Gastrocnemius medialis (tissue), 4 donors: Measurements from ENCODE around the gene RPS8. TPM values are rescaled to one million over a fixed set of nuclear protein-coding genes. Genes with fewer than 3 reads are reported as not detected.
A peak's percentile ranks its signal among the peaks of the same experiment; 100 is the strongest.

ENCODE experiments used
- ATAC-seq, 2 donors: fragments of 150-250 bp; one replicate each; pipeline ENCODE4 v1.9.1; 2016
- DNase-seq, 2 donors: peaks; one replicate each; pipeline ENCODE4 v3.0.0-alpha.2; 2019
- H3K27ac ChIP-seq, 4 donors: fragments of 200-600 bp; sonication (generic); 1 replicate in 1 of 4; 2 replicates in 3 of 4; pipeline ENCODE4 v1.5.1; 2016 to 2018; ENCODE audit warnings: mild to moderate bottlenecking in 2 of 4, moderate library complexity in 1 of 4
- H3K27me3 ChIP-seq, 3 donors: fragments of 200-600 bp; sonication (generic) in 2 of 3; 1 replicate in 1 of 3; 2 replicates in 2 of 3; pipeline versions ENCODE4 v1.5.1 to v1.6.0; 2016 to 2019; ENCODE audit warnings: mild to moderate bottlenecking in 1 of 3, moderate library complexity in 1 of 3
- H3K36me3 ChIP-seq, 2 donors: fragments of 200-600 bp; sonication (generic) in 1 of 2; one replicate each; pipeline ENCODE4 v1.5.1; 2017 to 2018
- H3K4me1 ChIP-seq, 2 donors: fragments of 200-600 bp; sonication (generic) in 1 of 2; one replicate each; pipeline ENCODE4 v1.5.1; 2016 to 2017; ENCODE audit warnings: mild to moderate bottlenecking in 2 of 2
- H3K4me3 ChIP-seq, 4 donors: fragments of 200-600 bp; sonication (generic) in 3 of 4; 1 replicate in 1 of 4; 2 replicates in 3 of 4; pipeline ENCODE4 v1.5.1; 2016 to 2019; ENCODE audit warnings: mild to moderate bottlenecking in 2 of 4
- H3K9me3 ChIP-seq, 3 donors: fragments of 200-600 bp; sonication (generic) in 2 of 3; 1 replicate in 1 of 3; 2 replicates in 2 of 3; pipeline ENCODE4 v1.5.1; 2016 to 2019
- CTCF ChIP-seq, 5 experiments: fragments of 450-650 bp in 3 of 5; fragments of 200-600 bp in 2 of 5; sonication (generic) in 2 of 5; IDR thresholded peaks in 4 of 5; conservative IDR thresholded peaks in 1 of 5; 1 replicate in 4 of 5; 2 replicates in 1 of 5; pipeline ENCODE4 v1.5.1; 2016 to 2019; ENCODE audit warnings: antibody characterized with exemption in 5 of 5, mild to moderate bottlenecking in 3 of 5, moderate library complexity in 3 of 5
- POLR2A ChIP-seq, 2 donors: fragments of 450-650 bp; IDR thresholded peaks; one replicate each; pipeline ENCODE4 v1.6.1; 2017; ENCODE audit warnings: antibody characterized with exemption in 2 of 2, mild to moderate bottlenecking in 2 of 2, moderate library complexity in 2 of 2
- in situ Hi-C, 4 donors: fragments of 200-750 bp; cut with MboI; loops; one replicate each; pipeline versions ENCODE4 v1.15.0 to v1.8.0; 2017; ENCODE audit warnings: low sequenced_read_pairs in 4 of 4
- intact Hi-C: fragments of 100-400 bp; cut with DNase I; formaldehyde crosslinking; loops from one replicate; pipeline ENCODE4 v1.15.1; 2023; ENCODE audit warnings: low total_unique reads
- total RNA-seq, 4 donors: library from RNA; depleted of rRNA; stranded (reverse); fragments of >200 nt; gene quantifications; one replicate each; pipeline versions ENCODE4 v1.1.0 to v1.2.3, GENCODE V29; 2016

Gene RPS8
- total RNA-seq, 4 donors from 2014 or later: 1,137 to 2,085 (median 1,818) TPM

DNA sequence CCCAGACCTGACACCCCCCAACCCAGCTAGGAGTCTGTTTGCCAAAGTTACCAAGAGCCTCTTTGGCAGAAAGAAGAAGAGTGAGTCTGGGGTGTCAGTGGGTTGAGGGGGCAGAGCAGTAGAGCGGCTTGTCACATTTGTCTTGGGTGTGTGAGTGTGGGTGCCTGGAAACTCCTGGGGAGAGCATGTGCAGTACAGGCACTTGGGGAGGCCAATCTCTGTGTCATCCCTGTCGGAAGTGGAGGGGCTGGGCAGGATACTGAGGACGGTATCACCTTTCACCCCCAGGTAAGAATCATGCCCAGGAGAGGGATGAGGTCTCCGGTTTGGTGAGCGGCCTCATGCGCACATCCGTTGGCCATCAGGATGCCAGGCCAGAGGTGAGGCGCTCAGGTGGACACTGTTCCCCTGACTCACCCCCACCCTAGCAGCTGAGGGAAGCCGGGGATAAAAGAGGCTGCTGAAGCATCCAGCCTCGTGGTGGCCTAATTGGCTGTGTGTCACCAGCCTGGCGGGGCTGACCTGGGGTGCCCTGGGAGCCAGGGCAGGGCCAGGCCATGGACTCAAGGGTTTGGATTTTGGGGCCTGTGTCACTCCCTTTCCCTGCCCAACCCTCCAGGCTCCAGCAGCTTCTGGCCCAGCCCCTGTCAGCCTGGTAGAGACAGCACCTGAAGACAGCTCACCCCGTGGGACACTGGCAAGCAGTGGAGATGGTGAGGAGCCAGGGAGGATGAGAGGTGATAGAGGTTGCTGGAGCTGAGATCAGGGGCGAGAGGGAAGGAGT, 28.2 kb downstream of the RPS8 start:
- no peaks in the 10 kb centered on the region for H3K27me3 ChIP-seq
- peak overlapping the region; percentile 66 to 98 (median 92) for H3K27ac ChIP-seq
- DNase-seq (no peak), ATAC-seq (no peak)
- peaks cover 34 to 59% of the 10 kb centered on the region in 2 donors for H3K4me1 ChIP-seq
- peaks cover 0 to 18% of the 10 kb centered on the region in 2 donors for H3K36me3 ChIP-seq
- no peak overlapping the region for H3K4me3 ChIP-seq
- intact Hi-C loops (no loop called here), in situ Hi-C loops (no loop called here)
- no peak for TF ChIP-seq POLR2A (IDR thresholded peaks at IDR 0.05)
- no peaks in the 10 kb centered on the region for H3K9me3 ChIP-seq

- peaks cover 37 to 72% of the 10 kb centered on the region in 2 donors for H3K4me1 ChIP-seq
- no peak for ATAC-seq
- H3K27me3 ChIP-seq: no peaks in the 10 kb centered on the region
- in situ Hi-C loops (no loop called here), intact Hi-C loops (no loop called here)
- H3K4me3 ChIP-seq: no peak overlapping the region
- H3K36me3 ChIP-seq: peaks cover 0 to 18% of the 10 kb centered on the region in 2 donors
- H3K9me3 ChIP-seq: no peaks in the 10 kb centered on the region
- TF ChIP-seq CTCF (IDR thresholded peaks at IDR 0.05 in 4 of 5, conservative IDR thresholded peaks at IDR 0.05 in 1 of 5) (no peak), POLR2A (IDR thresholded peaks at IDR 0.05) (no peak)
- DNase-seq: no peak
- H3K27ac ChIP-seq: peak overlapping the region; percentile 21 to 94 (median 92)
These were observed 30.1 kb downstream of the RPS8 start for GRCh38 chr1:44805311-44806024.

GRCh38 chr1:44806025-44806703, 30.8 kb downstream of the RPS8 start:
- H3K27ac ChIP-seq: peak overlapping the region; percentile 84 to 94 (median 92)
- H3K36me3 ChIP-seq: peaks cover 0 to 18% of the 10 kb centered on the region in 2 donors
- DNase-seq: no peak
- peak overlapping the region in 3 of 4 donors; percentile 4 to 30 (median 25) for H3K4me3 ChIP-seq
- no peaks in the 10 kb centered on the region for H3K9me3 ChIP-seq
- H3K4me1 ChIP-seq: peaks cover 34 to 67% of the 10 kb centered on the region in 2 donors
- in situ Hi-C loops (no loop called here), intact Hi-C loops (no loop called here)
- no peak for TF ChIP-seq POLR2A (IDR thresholded peaks at IDR 0.05)
- no peak for TF ChIP-seq CTCF (IDR thresholded peaks at IDR 0.05 in 4 of 5, conservative IDR thresholded peaks at IDR 0.05 in 1 of 5)
- no peak for ATAC-seq
- no peaks in the 10 kb centered on the region for H3K27me3 ChIP-seq

DNA sequence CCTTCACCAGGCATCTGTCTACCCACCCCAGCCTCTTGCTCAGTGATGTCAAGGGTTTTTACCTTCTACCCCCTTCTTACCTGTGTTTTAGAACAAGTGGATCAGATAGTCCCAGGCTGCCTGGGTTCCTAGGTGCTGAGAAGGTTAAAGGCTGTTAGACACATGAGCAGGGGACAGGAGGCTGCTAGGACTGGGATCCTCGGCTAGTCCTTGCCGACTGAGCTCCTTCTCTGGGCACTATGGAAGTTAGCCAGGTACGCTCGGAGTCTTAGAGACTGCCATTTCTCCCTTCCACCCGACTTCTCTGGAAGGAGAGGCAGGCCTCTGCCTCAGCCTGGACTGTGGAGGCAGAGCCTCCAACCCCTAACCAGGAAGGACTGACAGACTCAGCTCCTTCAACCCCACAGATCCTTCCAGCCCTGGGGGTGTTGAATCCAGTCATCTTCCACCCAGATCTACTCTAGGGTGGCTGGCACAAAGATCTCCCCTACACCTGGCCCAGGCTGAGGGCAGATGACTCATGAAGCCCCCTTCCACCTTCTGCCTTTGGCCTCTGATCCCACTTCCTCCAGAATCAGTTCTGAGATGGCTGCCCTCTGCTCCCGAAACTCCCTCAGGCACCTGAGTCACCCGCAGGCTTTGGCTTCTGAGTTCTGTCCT, 31.5 kb downstream of the RPS8 start, which contains the start of gene DYNLT4:
DYNLT4 (minus strand) TSS at position 648 of the 660 bp plus-strand sequence. CDS start 683 bp downstream, outside the sequence.
- intact Hi-C loops: no loop called here
- peaks cover 0 to 18% of the 10 kb centered on the region in 2 donors for H3K36me3 ChIP-seq
- peaks cover 34 to 70% of the 10 kb centered on the region in 2 donors for H3K4me1 ChIP-seq
- DNase-seq (no peak), ATAC-seq (no peak)
- in situ Hi-C loops: no loop called here
- no peaks in the 10 kb centered on the region for H3K27me3 ChIP-seq
- H3K27ac ChIP-seq: peak within 1 kb of the TSS; percentile 84 to 94 (median 92)
- no peaks in the 10 kb centered on the region for H3K9me3 ChIP-seq
- peak within 1 kb of the TSS; percentile 19 to 42 (median 32) for H3K4me3 ChIP-seq
- TF ChIP-seq CTCF (IDR thresholded peaks at IDR 0.05 in 4 of 5, conservative IDR thresholded peaks at IDR 0.05 in 1 of 5) (no peak), POLR2A (IDR thresholded peaks at IDR 0.05) (peak; percentile 47 to 57)
